Natural killer cell (primary cell): Measurements from ENCODE around the gene KSR1. TPM values are rescaled to one million over a fixed set of nuclear protein-coding genes. Genes with fewer than 3 reads are reported as not detected.

ENCODE experiments used
- ATAC-seq, 3 donors: fragments of 150-1000 bp in 2 of 3; fragments of 200-7000 bp in 1 of 3; cut with Tn5 transposase; 1 replicate in 1 of 3; 2 replicates in 2 of 3; pipeline ENCODE4 v1.10.0; 2021; ENCODE audit warnings: mild to moderate bottlenecking in 2 of 3, moderate library complexity in 2 of 3
- DNase-seq, 2 donors: peaks; one replicate each; pipeline versions ENCODE4 v3.0.0 to v3.0.0-alpha.2; 2013 to 2021; ENCODE audit warnings: mixed read lengths in 1 of 2
- H3K27ac ChIP-seq: one replicate; pipeline ENCODE4 v1.5.1; 2013; ENCODE audit warnings: mild to moderate bottlenecking, low read length
- H3K27me3 ChIP-seq: one replicate; pipeline ENCODE4 v1.6.1; 2013; ENCODE audit warnings: low read length; ENCODE audit not compliant: control insufficient read depth, insufficient read depth
- H3K36me3 ChIP-seq: one replicate; pipeline ENCODE4 v1.6.1; 2013; ENCODE audit warnings: low read length; ENCODE audit not compliant: control insufficient read depth, insufficient read depth
- H3K4me1 ChIP-seq: one replicate; pipeline ENCODE4 v1.6.1; 2013; ENCODE audit warnings: low read length; ENCODE audit not compliant: control insufficient read depth, insufficient read depth
- H3K4me3 ChIP-seq: one replicate; pipeline ENCODE4 v1.5.1; 2013; ENCODE audit warnings: low read length
- H3K9me3 ChIP-seq: one replicate; pipeline ENCODE4 v1.6.1; 2013; ENCODE audit warnings: low read length; ENCODE audit not compliant: control insufficient read depth, insufficient read depth
- H3K27ac Mint-ChIP-seq, 2 donors: one replicate each; pipeline ENCODE4 v1.8.0; 2022; ENCODE audit warnings: mild to moderate bottlenecking in 2 of 2, mixed read lengths in 2 of 2, moderate library complexity in 1 of 2
- H3K27me3 Mint-ChIP-seq, 2 donors: one replicate each; pipeline ENCODE4 v1.8.0; 2022; ENCODE audit warnings: low read depth in 2 of 2, mixed read lengths in 2 of 2
- H3K36me3 Mint-ChIP-seq: one replicate; pipeline ENCODE4 v1.8.0; 2022; ENCODE audit warnings: mixed read lengths
- H3K4me1 Mint-ChIP-seq, 2 donors: one replicate each; pipeline ENCODE4 v1.8.0; 2022; ENCODE audit warnings: mixed read lengths in 2 of 2
- H3K4me3 Mint-ChIP-seq: one replicate; pipeline ENCODE4 v1.8.0; 2022; ENCODE audit warnings: mild to moderate bottlenecking, moderate library complexity, mixed read lengths
- H3K9me3 Mint-ChIP-seq, 2 donors: one replicate each; pipeline ENCODE4 v1.8.0; 2022; ENCODE audit warnings: mixed read lengths in 2 of 2
- WGBS: methylation state at CpG from one replicate; pipeline ENCODE4 v1.1.7; 2013; ENCODE audit warnings: missing lambda C conversion rate; ENCODE audit not compliant: insufficient coverage; 5-methylcytosine and 5-hydroxymethylcytosine counted together
- intact Hi-C: fragments of 100-400 bp; cut with micrococcal nuclease; formaldehyde crosslinking; loops from one replicate; pipeline ENCODE4 v1.14.2; 2022
- total RNA-seq, 4 donors: library from RNA; stranded (reverse); fragments of 120-200 nt in 1 of 4; gene quantifications; one replicate each; pipeline versions ENCODE4 v1.2.3 to v1.2.4, GENCODE V29; 2013 to 2022
- TF ChIP-seq, protein P1 (sequence below): fragments of 200-600 bp; IDR thresholded peaks from one replicate; pipeline ENCODE4 v1.8.0; 2022; ENCODE audit warnings: antibody characterized with exemption

Gene KSR1
- total RNA-seq, 3 donors from 2014 or later (not counting 1 experiment from before 2014, with no cell fraction given): 46.4 to 63.1 (median 59.2) TPM

DNA sequence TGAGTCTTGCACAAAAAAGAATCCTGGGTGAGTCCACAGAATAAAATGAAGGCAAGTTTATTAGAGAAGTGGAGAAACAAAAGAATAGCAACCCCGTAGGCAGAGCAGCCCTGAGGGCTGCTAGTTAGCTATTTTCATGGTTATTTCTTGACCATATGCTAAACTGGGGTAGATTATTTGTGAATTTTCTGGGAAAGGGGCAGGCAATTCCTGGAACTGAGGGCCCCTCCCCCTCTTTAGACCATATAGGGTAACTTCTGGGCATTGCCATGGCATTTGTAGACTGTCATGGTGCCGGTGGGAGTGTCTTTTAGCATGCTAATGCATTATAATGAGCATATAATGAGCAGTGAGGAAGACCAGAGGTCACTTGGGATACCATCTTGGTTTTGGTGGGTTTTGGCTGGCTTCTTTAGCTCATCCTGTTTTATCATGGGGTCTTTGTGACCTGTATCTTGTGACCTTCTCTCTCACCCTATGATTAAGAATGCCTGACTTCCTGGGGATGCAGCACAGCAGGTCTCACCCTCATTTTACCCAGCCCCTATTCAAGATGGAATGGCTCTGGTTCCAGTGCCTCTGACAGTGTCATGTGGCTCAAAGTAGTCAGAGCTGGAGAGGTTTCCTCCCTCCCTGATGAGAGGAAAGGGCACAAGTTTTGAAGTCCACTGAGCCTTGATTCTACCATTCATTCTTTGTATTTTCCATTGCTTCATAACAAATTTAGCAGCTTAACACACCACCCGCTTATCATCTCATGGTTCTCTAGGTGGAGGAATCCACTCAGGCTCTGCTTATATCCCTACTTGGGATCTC, 119.1 kb downstream of the KSR1 start:
- Mint-ChIP-seq H3K27ac (no peak overlapping the region), H3K36me3 (no peaks in the 10 kb centered on the region), H3K4me3 (no peak overlapping the region), H3K27me3 (no peaks in the 10 kb centered on the region), H3K9me3 (no peaks in the 10 kb centered on the region), H3K4me1 (peaks cover 68 to 72% of the 10 kb centered on the region in 2 donors)
- WGBS: 88% methylated on average over 3 of the region's 3 CpGs
- TF ChIP-seq, protein P1, sequence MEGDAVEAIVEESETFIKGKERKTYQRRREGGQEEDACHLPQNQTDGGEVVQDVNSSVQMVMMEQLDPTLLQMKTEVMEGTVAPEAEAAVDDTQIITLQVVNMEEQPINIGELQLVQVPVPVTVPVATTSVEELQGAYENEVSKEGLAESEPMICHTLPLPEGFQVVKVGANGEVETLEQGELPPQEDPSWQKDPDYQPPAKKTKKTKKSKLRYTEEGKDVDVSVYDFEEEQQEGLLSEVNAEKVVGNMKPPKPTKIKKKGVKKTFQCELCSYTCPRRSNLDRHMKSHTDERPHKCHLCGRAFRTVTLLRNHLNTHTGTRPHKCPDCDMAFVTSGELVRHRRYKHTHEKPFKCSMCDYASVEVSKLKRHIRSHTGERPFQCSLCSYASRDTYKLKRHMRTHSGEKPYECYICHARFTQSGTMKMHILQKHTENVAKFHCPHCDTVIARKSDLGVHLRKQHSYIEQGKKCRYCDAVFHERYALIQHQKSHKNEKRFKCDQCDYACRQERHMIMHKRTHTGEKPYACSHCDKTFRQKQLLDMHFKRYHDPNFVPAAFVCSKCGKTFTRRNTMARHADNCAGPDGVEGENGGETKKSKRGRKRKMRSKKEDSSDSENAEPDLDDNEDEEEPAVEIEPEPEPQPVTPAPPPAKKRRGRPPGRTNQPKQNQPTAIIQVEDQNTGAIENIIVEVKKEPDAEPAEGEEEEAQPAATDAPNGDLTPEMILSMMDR: no peak
- DNase-seq (no peak), ATAC-seq (no peak)
- Histone ChIP-seq H3K27me3 (no peaks in the 10 kb centered on the region), H3K4me1 (peaks cover 36% of the 10 kb centered on the region), H3K36me3 (no peaks in the 10 kb centered on the region), H3K9me3 (no peaks in the 10 kb centered on the region), H3K4me3 (no peak overlapping the region), H3K27ac (no peak overlapping the region)
- intact Hi-C loops: loop anchor here (5.0 kb wide), 1 partner anchor 118 kb away; the partner anchor contains the start of gene KSR1

DNA sequence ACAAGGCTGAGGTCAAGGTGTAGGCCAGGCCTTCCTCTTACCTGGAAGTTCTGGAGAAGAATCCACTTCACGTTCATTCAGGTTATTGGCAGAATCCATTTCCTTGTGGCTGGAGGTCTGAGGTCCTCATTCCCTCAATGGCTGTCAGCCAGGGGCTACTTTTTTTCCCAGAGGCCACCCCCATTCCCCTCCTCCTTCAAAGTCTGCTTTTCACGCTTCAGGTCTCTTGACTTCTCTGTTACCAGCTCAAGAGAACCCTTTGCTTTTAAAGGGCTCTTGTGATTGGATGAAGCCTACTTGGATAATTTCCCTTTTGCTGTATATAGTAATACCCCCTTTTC, 119.6 kb downstream of the KSR1 start:
- intact Hi-C loops: loop anchor here (5.0 kb wide), 1 partner anchor 119 kb away; the partner anchor contains the start of gene KSR1
- WGBS: 94% methylated on average over 2 of the region's 2 CpGs
- Mint-ChIP-seq H3K27ac (peak overlapping the region; percentile 25 to 59), H3K36me3 (no peaks in the 10 kb centered on the region), H3K9me3 (no peaks in the 10 kb centered on the region), H3K27me3 (no peaks in the 10 kb centered on the region), H3K4me1 (peaks cover 62 to 68% of the 10 kb centered on the region in 2 donors), H3K4me3 (no peak overlapping the region)
- no peak overlapping the region for H3K27ac ChIP-seq
- no peak overlapping the region for H3K4me3 ChIP-seq
- ATAC-seq: no peak
- TF ChIP-seq, protein P1: no peak
- no peak for DNase-seq
- no peaks in the 10 kb centered on the region for H3K27me3 ChIP-seq
- no peaks in the 10 kb centered on the region for H3K9me3 ChIP-seq
- H3K36me3 ChIP-seq: no peaks in the 10 kb centered on the region
- H3K4me1 ChIP-seq: peaks cover 30% of the 10 kb centered on the region

DNA sequence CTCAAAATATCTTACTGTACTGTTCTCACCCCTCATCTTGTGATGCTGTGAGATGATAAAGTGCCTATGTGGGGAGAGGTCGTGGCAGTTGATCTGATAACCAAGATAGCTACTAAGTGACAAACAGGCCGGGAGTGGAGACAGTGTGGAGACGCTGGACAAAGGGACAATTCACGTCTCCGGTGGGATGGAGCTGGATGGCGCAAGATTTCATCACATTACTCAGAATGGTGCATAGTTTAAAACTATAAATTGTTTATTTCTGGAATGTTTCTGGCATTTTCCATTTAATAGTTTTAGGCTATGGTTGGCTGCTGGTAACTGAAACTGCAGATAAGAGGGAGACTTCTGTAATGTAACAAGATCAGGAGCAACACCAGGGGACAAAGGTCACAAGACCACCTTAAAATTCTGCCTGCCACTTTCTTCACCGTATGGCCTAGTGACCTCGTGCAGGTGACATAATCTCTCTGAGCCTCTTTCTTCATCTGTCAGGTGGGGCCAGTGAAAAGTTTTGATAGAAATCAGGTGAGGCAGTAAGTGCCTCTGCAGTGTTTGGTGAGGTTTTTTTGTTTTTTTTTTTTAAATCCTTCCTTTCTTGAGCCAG, 120.3 kb downstream of the KSR1 start:
- TF ChIP-seq, protein P1: no peak
- no peaks in the 10 kb centered on the region for H3K9me3 ChIP-seq
- H3K27me3 Mint-ChIP-seq: no peaks in the 10 kb centered on the region
- ATAC-seq (no peak), DNase-seq (no peak)
- H3K36me3 ChIP-seq: no peaks in the 10 kb centered on the region
- H3K36me3 Mint-ChIP-seq: no peaks in the 10 kb centered on the region
- H3K27me3 ChIP-seq: no peaks in the 10 kb centered on the region
- no peaks in the 10 kb centered on the region for H3K9me3 Mint-ChIP-seq
- peaks cover 63 to 68% of the 10 kb centered on the region in 2 donors for H3K4me1 Mint-ChIP-seq
- no peak overlapping the region for H3K4me3 ChIP-seq
- peaks cover 25% of the 10 kb centered on the region for H3K4me1 ChIP-seq
- intact Hi-C loops: loop anchor here (5.0 kb wide), 1 partner anchor 119 kb away; the partner anchor contains the start of gene KSR1
- H3K27ac Mint-ChIP-seq: peak overlapping the region; percentile 25 to 59
- 65% methylated on average over 8 of the region's 8 CpGs for WGBS
- no peak overlapping the region for H3K27ac ChIP-seq
- no peak overlapping the region for H3K4me3 Mint-ChIP-seq
